Measurements from ENCODE around the gene CTIF. TPM values are rescaled to one million over a fixed set of nuclear protein-coding genes. Genes with fewer than 3 reads are reported as not detected.

Gene CTIF
- total RNA-seq, 4 donors from 2014 or later, result 16.6 to 116 (median 34.5) TPM

GRCh38 chr18:48774941-48775340, 236.1 kb downstream of the CTIF start:
- Histone ChIP-seq H3K27ac (no peak overlapping the region), H3K36me3 (no peaks in the 10 kb centered on the region), H3K9me3 (no peaks in the 10 kb centered on the region), H3K27me3 (no peaks in the 10 kb centered on the region), H3K4me1 (peaks cover 0 to 16% (median 4%) of the 10 kb centered on the region in 4 donors), H3K4me3 (no peak overlapping the region)
- DNase-seq, result no peak
- TF ChIP-seq CTCF (IDR thresholded peaks at IDR 0.05) (no peak), POLR2A (IDR thresholded peaks at IDR 0.05) (no peak)

- DNase-seq, result no peak
- H3K36me3 ChIP-seq, result no peaks in the 10 kb centered on the region
- H3K4me1 ChIP-seq, result peaks cover 0 to 21% (median 4%) of the 10 kb centered on the region in 4 donors
- TF ChIP-seq POLR2A (IDR thresholded peaks at IDR 0.05), result no peak
- no peak for TF ChIP-seq CTCF (IDR thresholded peaks at IDR 0.05)
- H3K9me3 ChIP-seq, result no peaks in the 10 kb centered on the region
- H3K4me3 ChIP-seq, result no peak overlapping the region
- H3K27me3 ChIP-seq, result no peaks in the 10 kb centered on the region
- no peak overlapping the region for H3K27ac ChIP-seq
Observed at GRCh38 chr18:48775372-48776155, 236.7 kb downstream of the CTIF start.

GRCh38 chr18:48776156-48776555, 237.3 kb downstream of the CTIF start:
- DNase-seq, result no peak
- Histone ChIP-seq H3K9me3 (no peaks in the 10 kb centered on the region), H3K36me3 (no peaks in the 10 kb centered on the region), H3K27me3 (no peaks in the 10 kb centered on the region), H3K4me1 (peaks cover 0 to 27% (median 4%) of the 10 kb centered on the region in 4 donors), H3K27ac (no peak overlapping the region), H3K4me3 (no peak overlapping the region)
- TF ChIP-seq CTCF (IDR thresholded peaks at IDR 0.05) (no peak), POLR2A (IDR thresholded peaks at IDR 0.05) (no peak)

- no peaks in the 10 kb centered on the region for H3K36me3 ChIP-seq
- no peak for DNase-seq
- TF ChIP-seq CTCF (IDR thresholded peaks at IDR 0.05) (no peak), POLR2A (IDR thresholded peaks at IDR 0.05) (no peak)
- no peaks in the 10 kb centered on the region for H3K27me3 ChIP-seq
- no peak overlapping the region for H3K4me3 ChIP-seq
- H3K27ac ChIP-seq, result no peak overlapping the region
- H3K9me3 ChIP-seq, result no peaks in the 10 kb centered on the region
- peaks cover 0 to 32% (median 4%) of the 10 kb centered on the region in 4 donors for H3K4me1 ChIP-seq
Observed at GRCh38 chr18:48776641-48777025, 237.8 kb downstream of the CTIF start.

GRCh38 chr18:48777026-48777743, 238.4 kb downstream of the CTIF start:
- Histone ChIP-seq H3K4me1 (peaks cover 2 to 37% (median 6%) of the 10 kb centered on the region in 4 donors), H3K27ac (peak overlapping the region in 1 of 4 donors; percentile 42)

More at GRCh38 chr18:48777026-48777743, 238.4 kb downstream of the CTIF start:
- H3K4me3 ChIP-seq, result no peak overlapping the region
- DNase-seq, result peak; percentile 68 to 84 (median 82)
- peak in 1 of 2 donors; percentile 8 for TF ChIP-seq POLR2A (IDR thresholded peaks at IDR 0.05)
- peak; percentile 69 to 93 (median 88) for TF ChIP-seq CTCF (IDR thresholded peaks at IDR 0.05)
- H3K27me3 ChIP-seq, result no peaks in the 10 kb centered on the region
- no peaks in the 10 kb centered on the region for H3K9me3 ChIP-seq
- H3K36me3 ChIP-seq, result no peaks in the 10 kb centered on the region
